HL-60/S4 treated with phorbol 12-myristate 13-acetate at 8.2 ng/mL for 4 days and 3 days (cell line): ENCODE measurements around the gene ABHD5.
"Not testable (repeated sequence)": the region's sequence is repeated elsewhere in the genome, so short reads cannot be mapped to it uniquely, and the experiment has no call there.

Experiments used
- in situ Hi-C: fragments of 300-500 bp; cut with MboI; formaldehyde crosslinking; loops from 2 replicates; pipeline ENCODE4 v1.15.0; 2022; ENCODE audit warnings: low sequenced_read_pairs

ABHD5 gene

DNA sequence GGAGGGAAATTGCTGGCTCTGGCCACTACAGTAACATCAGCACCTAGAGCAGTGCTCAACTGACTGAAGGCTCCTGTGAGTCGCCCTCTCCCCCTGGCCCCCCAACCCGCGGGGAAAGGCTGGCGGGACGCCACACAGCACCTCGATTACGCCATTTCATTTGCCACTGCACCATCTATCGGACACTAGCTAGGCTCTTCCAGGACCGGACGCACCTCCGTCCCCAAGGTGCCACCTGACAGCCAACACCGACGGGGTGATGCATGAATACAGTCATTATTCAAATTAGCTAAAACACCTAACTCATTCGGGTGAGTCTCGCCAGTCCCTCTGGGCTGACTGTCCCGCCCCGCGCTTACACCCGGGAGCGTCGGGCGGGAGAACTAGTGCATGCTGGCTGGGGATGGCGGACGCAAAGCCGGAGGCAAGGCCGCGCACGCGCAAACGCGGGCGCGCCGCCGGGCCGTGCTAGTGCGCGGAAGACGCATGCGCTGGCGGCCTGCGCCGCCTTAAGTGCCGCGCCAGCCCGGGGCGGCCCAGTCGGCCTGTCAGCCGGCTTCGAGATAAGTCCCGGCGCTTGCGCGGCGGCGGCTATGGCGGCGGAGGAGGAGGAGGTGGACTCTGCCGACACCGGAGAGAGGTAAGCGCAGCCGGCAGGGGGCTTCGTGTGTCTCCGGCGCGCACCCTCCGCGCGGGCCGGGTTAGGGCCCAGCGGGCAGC, at the start of gene ABHD5:
Gene ABHD5, plus strand, starts transcription at position 539 of the 720 bp plus-strand sequence. Its CDS starts 55 bp downstream, at position 594.
- in situ Hi-C loops: no loop called here

DNA sequence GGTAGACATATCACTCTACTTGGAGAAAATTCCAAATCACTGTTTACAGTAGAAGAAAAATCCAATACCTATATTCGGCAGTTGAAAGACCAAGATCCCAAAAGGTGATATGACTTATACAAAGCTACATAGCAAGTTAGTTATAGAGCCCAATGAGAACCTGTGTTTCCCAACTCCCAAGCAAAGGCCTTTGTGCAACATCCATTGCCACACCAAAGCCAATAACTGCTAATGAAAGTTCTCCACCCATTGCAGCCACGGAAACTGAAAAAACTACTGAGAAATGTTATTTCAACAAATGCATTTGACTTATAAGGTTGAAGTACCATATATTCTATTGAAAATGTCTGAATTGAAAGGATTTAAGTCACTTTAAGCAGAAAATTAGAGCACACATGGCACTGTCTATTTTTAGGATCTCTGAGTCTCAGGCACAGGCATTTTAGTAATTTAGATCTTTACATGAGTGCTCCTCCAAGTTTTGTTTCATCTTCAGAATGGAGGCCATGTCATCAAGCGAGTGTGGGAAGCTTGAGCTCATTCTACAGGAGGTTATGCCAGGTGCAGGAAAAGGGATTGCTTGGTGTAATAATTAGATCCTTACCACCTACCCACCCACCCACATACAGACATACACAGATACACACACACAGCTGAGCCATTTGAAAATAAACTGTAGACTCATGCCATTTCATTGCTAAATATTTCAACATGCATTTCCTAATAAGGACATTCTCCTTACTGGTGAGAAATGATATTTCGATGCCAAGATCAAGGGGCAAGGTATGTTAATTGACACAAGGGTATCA, 49.2 kb upstream of the ABHD5 start:
- in situ Hi-C loops: no loop called here

DNA sequence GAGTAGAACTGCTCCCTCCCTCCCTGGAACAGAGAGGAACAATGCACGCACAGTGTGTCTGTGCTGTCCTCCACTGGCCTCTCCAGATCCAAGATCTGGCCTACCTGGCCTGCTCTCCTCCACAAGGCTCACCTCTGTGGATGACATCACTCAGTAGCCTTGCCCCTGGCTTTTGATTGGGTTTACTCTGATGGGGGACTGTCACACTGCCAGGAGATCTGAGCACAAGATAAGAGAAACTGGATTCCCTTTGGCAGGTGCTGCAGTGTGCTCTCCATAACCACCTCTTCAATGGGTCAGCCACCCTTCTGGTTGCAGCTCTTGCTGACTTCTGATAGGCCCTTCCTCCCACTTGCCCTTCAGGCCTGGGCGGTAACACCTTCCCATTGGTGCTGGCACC, 46.3 kb upstream of the ABHD5 start:
- in situ Hi-C loops: no loop called here

DNA sequence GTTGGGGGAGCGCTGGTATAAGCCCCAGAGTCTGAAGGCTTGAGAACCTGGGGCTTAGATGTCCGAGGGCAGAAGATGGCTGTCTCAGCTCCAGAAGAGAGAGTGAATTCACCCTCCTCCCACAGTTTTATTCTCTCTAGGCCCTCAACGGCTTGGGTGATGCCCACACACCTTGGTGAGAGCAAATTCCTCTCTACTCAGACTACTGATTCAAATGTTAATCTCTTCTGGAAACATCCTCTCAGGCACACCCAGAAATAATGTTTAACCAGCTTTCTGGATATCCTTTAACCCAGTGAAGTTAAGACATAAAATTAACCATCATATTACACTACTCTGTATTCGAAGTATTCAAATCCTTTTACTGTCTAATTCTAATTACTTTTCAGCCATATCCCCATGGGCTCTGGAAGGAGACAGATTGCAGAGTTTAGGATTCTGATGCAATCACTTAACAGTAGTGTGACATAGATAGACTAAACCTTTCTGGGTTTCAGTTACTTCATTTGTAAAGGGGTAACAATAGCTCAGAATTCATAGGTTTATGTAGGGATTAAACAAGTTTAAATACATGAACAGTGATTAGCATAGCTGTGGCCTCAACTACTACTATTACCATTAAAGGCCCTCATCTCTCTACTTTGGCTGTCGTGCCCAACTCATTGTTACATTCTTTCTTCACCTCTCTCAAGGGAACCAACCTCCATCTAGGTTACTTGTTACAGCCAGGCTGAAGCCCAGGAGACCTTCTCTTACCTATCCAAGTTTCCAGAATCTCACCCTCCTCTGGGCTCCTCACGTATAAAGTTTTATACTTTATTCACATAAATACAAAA, 43.2 kb upstream of the ABHD5 start:
- in situ Hi-C loops: no loop called here

DNA sequence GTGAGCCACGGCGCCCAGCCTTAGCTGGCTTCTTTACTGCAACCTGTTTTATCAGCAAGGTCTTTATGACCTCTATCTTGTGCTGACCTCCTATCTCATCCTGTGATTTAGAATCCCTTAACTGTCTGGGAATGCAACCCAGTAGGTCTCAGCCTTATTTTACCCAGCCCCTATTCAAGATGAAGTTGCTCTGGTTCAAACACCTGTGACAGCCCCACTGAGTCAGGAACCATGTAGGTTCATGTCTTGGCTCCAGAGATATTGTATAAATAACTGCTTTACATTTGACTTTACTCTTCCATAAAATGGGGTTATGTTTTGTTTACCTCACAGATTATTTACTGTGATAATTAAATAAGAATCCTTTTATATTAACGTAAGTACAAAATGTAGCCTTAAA, 41.8 kb upstream of the ABHD5 start:
- in situ Hi-C loops: no loop called here

DNA sequence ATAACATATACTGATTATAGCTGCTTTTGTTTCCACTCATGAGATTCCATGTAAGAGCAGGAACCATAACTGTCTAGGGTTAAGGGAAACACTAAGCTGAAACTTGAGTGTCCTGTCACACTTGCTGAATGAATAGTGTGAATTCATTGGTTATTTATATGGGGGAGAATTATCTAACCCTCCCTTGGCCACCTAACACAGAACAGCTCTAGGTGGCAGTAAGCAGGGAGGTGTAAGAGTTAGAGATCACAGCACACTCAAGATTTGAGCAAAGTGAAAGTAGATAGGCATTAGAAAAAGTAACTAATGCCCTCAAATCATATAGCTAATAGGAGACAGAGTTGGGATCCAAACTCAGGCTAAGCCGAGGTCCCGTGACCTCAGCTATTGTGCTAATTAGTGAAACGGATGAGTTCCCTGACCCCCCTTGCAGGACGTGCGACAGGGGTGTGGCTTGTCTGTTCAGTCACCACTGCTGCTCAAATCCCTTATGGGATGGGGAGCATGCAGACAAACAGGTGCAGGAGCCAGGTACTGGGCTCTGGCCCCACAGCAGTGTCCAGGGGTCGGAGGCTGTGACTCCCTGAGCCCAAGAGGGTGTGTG, 41.3 kb upstream of the ABHD5 start:
- in situ Hi-C loops: no loop called here

DNA sequence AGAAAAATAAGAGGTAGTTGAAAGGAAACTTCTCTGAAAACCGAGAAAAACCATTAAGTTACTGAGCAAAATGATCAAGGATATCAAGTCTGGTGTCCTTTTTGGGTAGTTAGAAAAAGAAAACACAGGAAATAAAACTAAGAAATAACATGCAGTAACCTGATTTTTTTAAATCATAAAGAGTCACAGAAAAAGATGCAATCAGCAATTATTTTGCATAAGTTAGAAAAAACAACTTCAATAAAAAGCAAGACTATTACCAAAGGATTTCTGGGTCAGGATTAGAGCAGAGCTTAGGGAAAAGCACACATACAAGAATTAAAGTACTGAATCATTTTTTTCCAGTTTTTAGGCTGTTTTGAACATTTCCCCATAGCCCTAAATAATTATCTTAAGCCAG, 40.4 kb upstream of the ABHD5 start:
- in situ Hi-C loops: no loop called here

DNA sequence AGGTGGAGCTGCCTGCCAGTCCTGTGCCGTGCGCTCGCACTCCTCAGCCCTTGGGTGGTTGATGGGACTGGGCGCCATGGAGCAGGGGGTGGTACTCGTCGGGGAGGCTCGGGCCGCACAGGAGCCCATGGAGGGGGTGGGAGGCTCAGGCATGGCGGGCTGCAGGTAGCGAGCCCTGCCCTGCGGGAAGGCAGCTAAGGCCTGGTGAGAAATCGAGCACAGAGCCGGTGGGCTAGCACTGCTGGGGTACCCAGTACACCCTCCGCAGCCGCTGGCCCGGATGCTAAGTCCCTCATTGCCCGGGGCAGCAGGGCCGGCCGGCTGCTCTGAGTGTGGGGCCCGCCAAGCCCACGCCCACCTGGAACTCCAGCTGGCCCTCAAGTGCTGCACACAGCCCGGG, 34.3 kb upstream of the ABHD5 start:
- in situ Hi-C loops: not testable (repeated sequence)

DNA sequence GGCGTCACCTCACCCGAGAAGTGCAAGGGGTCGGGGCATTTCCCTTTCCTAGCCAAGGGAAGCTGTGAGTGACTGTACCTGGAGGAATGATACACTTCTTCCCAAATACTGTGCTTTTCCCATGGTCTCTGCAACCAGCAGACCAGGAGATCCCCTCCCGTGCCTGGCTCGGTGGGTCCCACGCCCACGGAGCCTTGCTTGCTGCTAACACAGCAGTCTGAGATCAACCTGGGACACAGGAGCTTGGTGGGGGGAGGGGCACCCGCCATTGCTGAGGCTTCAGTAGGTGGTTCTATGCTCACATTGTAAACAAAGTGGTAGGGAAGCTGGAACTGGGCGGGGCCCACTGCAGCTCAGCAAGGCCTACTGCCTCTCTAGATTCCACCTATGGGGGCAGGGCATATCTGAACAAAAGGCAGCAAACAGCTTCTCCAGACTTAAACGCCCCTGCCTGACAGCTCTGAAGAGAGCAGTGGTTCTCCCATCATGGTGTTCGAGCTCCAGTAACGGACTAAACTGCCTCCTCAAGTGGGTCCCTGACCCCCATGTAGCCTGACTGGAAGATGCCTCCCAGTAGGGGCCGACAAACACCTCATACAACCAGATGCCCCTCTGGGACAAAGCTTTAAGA, 31.4 kb upstream of the ABHD5 start:
- in situ Hi-C loops: no loop called here

DNA sequence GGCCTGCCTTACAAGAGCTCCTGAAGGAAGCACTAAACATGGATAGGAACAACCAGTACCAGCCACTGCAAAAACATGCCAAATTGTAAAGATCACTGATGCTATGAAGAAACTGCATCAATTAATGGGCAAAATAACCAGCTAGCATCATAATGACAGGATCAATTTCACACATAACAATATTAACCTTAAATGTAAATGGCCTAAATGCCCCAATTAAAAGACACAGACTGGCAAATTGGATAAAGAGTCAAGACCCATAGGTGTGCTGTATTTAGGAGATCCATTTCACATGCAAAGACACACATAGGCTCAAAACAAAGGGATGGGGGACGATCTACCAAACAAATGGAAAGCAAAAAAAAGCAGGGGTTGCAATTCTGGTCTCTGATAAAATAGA, 29.4 kb upstream of the ABHD5 start:
- in situ Hi-C loops: not testable (repeated sequence)

DNA sequence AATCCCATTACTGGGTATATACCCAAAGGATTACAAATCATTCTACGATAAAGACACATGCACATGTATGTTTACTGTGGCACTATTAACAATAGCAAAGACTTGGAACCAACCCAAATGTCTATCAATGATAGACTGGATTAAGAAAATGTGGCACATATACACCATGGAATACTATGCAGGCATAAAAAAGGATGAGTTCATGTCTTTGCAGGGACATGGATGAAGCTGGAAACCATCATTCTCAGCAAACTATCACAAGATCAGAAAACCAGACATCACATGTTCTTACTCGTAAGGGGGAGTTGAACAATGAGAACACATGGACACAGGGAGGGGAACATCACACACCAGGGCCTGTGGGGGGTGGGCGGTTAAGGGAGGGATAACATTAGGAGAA, 25.7 kb upstream of the ABHD5 start:
- in situ Hi-C loops: not testable (repeated sequence)

DNA sequence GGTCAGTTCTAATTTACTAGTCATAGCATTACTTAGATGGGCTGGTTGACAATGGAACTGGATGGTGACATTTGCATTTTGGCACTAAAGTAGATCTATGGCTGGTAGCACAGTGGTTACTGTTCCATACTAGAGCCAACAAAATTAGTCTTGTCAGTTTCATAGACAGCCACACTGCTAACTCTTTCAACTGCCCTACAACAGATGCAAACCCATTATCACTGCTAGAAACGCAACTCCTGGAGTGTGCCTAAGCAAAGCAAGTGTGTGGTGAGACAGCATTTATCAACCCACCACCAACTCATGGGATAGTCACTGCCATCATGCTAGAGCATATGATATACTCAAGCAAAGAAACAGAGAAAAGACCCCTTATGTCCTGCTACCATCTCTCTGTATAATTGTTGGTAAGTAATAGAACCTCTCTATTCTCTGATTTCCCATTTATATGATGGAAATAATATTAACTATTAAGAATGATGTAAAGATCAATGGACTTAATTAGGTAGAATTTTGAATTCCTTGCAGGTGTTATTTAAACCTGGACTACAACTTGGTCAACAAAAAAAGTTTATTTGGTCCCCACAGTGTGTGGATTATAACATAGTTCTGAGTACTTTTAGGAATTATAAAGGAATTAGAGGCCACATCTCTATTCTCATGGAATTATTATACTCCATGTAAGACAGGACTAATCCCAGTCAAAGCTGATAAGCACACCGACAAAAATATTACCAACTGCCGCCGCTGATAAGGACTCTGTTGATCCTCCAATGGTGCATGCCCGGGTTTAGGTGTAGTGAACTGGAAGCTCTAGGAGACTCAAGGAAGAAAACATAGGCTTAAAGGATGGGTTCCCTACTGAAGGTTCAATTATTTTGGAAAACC, 19.9 kb upstream of the ABHD5 start:
- in situ Hi-C loops: no loop called here

DNA sequence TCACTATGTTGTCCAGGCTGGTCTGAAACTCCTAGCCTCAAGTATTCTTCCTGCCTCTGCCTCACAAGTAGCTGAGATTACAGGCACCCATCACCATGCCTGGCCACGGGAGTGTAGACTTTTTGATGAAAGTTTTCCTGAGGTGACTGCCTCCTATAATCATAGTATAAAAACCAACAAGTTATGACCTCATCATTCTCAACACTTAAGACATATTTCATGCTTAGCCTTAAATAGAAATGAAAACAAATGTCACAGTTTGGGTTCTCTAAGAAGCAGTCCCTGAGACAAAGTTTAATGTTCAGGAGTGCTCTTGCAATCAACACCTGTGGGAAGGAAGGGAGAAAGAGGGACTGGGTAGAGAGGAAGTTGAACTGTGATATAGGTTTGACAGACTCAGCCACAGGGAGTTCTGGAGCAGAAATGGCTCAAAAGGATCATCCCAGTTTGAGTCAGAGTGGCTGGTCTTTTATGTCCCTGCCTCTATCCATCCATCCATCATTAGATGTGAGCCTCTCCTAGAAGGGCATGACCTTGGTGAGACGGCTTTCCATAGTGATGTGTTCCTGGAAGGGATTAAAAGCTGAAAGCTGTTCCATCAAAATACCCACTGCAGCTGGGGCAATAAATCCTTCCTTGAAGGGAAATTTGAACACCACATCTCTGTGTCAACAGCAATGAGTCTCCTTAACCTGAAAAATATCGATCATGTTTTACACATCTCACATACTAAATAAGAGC, 16.2 kb upstream of the ABHD5 start:
- in situ Hi-C loops: no loop called here

DNA sequence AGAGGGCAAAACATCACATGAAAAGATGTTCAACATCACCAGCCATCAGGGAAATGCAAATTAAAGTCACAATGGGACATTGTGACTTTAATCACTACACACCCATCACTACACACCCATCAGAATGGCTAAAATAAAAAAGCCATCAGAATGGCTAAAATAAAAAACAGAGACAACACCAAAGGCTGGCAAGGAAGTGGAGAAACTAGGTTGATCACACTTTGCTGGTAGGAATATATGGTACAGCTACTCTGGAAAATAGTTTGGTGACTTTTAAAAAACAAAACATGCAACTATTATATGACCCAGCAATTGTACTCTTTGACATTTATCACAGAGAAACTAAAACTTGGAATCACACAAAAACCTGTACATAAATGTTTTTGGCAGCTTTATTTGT, 15.1 kb upstream of the ABHD5 start:
- in situ Hi-C loops: no loop called here

DNA sequence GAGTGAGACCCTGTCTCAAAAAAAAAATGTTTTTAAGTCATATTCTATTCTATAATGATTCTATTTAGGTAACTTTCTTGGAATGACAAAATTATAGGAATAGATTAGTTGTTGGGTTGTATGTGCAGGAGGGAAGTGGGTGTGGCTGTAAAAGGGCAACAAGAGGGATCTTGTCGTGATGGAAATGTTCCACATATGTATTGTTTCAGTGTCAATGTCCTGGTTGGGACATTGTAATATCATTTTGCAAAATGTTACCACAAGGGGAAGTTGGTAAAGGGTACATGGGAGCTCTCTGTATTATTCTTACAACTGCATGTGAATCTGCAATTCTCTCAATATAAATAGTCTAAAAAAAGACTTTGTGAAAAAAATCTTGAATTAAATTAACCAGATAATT, 14.3 kb upstream of the ABHD5 start:
- in situ Hi-C loops: no loop called here

DNA sequence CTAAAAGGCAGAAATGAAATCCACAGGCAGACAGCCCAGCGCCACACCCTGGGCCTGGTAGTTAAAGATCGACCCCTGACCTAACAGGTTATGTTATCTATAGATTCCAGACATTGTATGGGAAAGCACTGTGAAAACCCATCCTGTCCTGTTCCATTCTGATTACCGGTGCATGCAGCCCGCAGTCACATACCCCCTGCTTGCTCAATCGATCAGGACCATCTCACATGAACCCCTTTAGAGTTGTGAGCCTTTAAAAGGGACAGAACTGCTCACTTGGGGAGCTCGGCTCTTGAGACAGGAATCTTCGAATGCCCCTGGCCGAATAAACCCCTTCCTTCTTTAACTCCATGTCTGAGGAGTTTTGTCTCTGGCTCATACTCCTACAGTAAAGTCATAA, 12.4 kb upstream of the ABHD5 start:
- in situ Hi-C loops: not testable (repeated sequence)

DNA sequence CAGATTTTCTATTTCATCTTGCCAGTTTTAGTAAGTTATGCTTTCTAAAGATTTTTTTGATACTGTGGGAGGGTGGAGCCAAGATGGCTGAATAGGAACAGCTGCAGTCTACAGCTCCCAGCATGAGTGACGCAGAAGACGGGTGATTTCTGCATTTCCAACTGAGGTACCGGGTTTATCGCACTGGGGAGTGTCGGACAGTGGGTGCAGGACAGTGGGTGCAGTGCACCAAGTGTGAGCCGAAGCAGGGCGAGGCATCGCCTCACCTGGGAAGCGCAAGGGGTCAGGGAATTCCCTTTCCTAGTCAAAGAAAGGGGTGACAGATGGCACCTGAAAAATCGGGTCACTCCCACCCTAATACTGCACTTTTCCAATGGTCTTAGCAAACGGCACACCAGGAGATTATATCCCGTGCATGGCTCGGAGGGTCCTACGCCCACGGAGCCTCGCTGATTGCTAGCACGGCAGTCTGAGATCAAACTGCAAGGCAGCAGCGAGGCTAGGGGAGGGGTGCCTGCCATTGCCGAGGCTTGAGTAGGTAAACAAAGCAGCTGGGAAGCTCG, 11.8 kb upstream of the ABHD5 start:
- in situ Hi-C loops: not testable (repeated sequence)

DNA sequence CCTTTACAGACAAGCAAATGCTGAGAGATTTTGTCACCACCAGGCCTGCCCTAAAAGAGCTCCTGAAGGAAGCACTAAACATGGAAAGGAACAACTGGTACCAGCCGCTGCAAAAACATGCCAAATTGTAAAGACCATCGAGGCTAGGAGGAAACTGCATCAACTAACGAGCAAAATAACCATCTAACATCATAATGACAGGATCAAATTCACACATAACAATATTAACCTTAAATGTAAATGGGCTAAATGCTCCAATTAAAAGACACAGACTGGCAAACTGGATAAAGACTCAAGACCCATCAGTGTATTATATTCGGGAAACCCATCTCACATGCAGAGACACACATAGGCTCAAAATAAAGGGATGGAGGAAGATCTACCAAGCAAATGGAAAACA, 9.9 kb upstream of the ABHD5 start:
- in situ Hi-C loops: not testable (repeated sequence)

DNA sequence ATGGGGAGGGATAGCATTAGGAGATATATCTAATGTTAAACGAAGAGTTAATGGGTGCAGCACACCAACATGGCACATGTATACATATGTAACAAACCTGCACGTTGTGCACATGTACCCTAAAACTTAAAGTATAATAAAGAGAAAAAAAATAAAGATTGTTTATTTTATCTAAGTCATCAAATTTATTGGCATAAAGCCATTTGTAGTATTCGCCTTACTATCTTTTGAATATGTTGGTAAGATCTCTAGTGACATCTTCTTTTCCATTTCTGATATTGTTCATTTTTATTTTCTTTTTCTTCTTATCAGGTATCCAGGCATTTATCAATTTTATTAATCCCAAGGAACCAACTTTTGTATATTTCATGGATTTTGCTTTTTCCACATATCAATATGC, 5.8 kb upstream of the ABHD5 start:
- in situ Hi-C loops: no loop called here
